Vagina (tissue), 2 donors: ENCODE measurements around the gene RBM20. TPM values are rescaled to one million over a fixed set of nuclear protein-coding genes. Genes with fewer than 3 reads are reported as not detected.

ENCODE experiments used
- DNase-seq, 2 donors: peaks; one replicate each; pipeline ENCODE4 v3.0.0-alpha.2; 2017; ENCODE audit errors: extremely low spot score in 2 of 2
- H3K27ac ChIP-seq: fragments of 200-600 bp; sonication (generic); one replicate; pipeline ENCODE4 v1.5.1; 2019
- H3K27me3 ChIP-seq: fragments of 200-600 bp; sonication (generic); one replicate; pipeline ENCODE4 v1.5.1; 2019
- H3K36me3 ChIP-seq, 2 donors: fragments of 200-600 bp; sonication (generic); one replicate each; pipeline ENCODE4 v1.5.1; 2017 to 2019
- H3K4me1 ChIP-seq: fragments of 200-600 bp; sonication (generic); one replicate; pipeline ENCODE4 v1.5.1; 2019
- H3K4me3 ChIP-seq, 2 donors: fragments of 200-600 bp; sonication (generic); 1 replicate in 1 of 2; 2 replicates in 1 of 2; pipeline ENCODE4 v1.5.1; 2016 to 2019
- H3K9me3 ChIP-seq: fragments of 200-600 bp; sonication (generic); one replicate; pipeline ENCODE4 v1.5.1; 2019
- CTCF ChIP-seq, 3 experiments: fragments of 450-650 bp in 2 of 3; fragments of 200-600 bp in 1 of 3; sonication (generic) in 1 of 3; IDR thresholded peaks; one replicate each; pipeline ENCODE4 v1.5.1; 2017 to 2019; ENCODE audit warnings: antibody characterized with exemption in 3 of 3, mild to moderate bottlenecking in 2 of 3, moderate library complexity in 2 of 3
- POLR2A ChIP-seq, 2 donors: fragments of 450-650 bp; IDR thresholded peaks; one replicate each; pipeline ENCODE4 v1.6.1; 2017; ENCODE audit warnings: antibody characterized with exemption in 2 of 2, mild to moderate bottlenecking in 2 of 2, moderate library complexity in 2 of 2
- POLR2AphosphoS5 ChIP-seq, 2 donors: sonication (generic); formaldehyde crosslinking; IDR thresholded peaks; one replicate each; pipeline ENCODE4 v1.9.0; 2017; ENCODE audit warnings: antibody characterized with exemption in 2 of 2, mild to moderate bottlenecking in 2 of 2, low read depth in 1 of 2; ENCODE audit not compliant: insufficient read depth in 1 of 2
- intact Hi-C: fragments of 100-400 bp; cut with DNase I; formaldehyde crosslinking; loops from one replicate; pipeline ENCODE4 v1.15.1; 2023
- total RNA-seq: library from RNA; depleted of rRNA; stranded (reverse); fragments of >200 nt; gene quantifications from one replicate; pipeline ENCODE4 v1.2.3, GENCODE V29; 2016

The RBM20 gene
- total RNA-seq, 1 donor from 2014 or later = 5.2 TPM

- DNase-seq = no peak
- Histone ChIP-seq H3K4me1 (no peaks in the 10 kb centered on the region), H3K36me3 (no peaks in the 10 kb centered on the region), H3K27me3 (no peaks in the 10 kb centered on the region), H3K27ac (no peak overlapping the region), H3K4me3 (no peak overlapping the region), H3K9me3 (no peaks in the 10 kb centered on the region)
- TF ChIP-seq CTCF (IDR thresholded peaks at IDR 0.05) (no peak), POLR2AphosphoS5 (IDR thresholded peaks at IDR 0.05; ENCODE audit: insufficient read depth in 1 of 2, low read depth in 1 of 2) (no peak), POLR2A (IDR thresholded peaks at IDR 0.05) (no peak)
- intact Hi-C loops = no loop called here
Observed at GRCh38 chr10:110786172-110786571, 142.0 kb downstream of the RBM20 start.

- no peak for DNase-seq
- no peaks in the 10 kb centered on the region for H3K9me3 ChIP-seq
- intact Hi-C loops = no loop called here
- H3K27me3 ChIP-seq = no peaks in the 10 kb centered on the region
- peaks cover 3% of the 10 kb centered on the region for H3K4me1 ChIP-seq
- no peak overlapping the region for H3K4me3 ChIP-seq
- no peak overlapping the region for H3K27ac ChIP-seq
- TF ChIP-seq POLR2AphosphoS5 (IDR thresholded peaks at IDR 0.05; ENCODE audit: insufficient read depth in 1 of 2, low read depth in 1 of 2) (no peak), POLR2A (IDR thresholded peaks at IDR 0.05) (no peak), CTCF (IDR thresholded peaks at IDR 0.05) (no peak)
- H3K36me3 ChIP-seq = no peaks in the 10 kb centered on the region
Observed at GRCh38 chr10:110788620-110789385, 144.7 kb downstream of the RBM20 start.

- DNase-seq = no peak
- H3K4me3 ChIP-seq = no peak overlapping the region
- intact Hi-C loops = no loop called here
- no peaks in the 10 kb centered on the region for H3K9me3 ChIP-seq
- no peak for TF ChIP-seq POLR2A (IDR thresholded peaks at IDR 0.05)
- no peak for TF ChIP-seq POLR2AphosphoS5 (IDR thresholded peaks at IDR 0.05; ENCODE audit: insufficient read depth in 1 of 2, low read depth in 1 of 2)
- TF ChIP-seq CTCF (IDR thresholded peaks at IDR 0.05) = no peak
- H3K27me3 ChIP-seq = no peaks in the 10 kb centered on the region
- H3K36me3 ChIP-seq = no peaks in the 10 kb centered on the region
- no peak overlapping the region for H3K27ac ChIP-seq
- peaks cover 11% of the 10 kb centered on the region for H3K4me1 ChIP-seq
Observed at GRCh38 chr10:110789604-110790433, 145.7 kb downstream of the RBM20 start.

GRCh38 chr10:110790913-110791506, 146.9 kb downstream of the RBM20 start:
- H3K4me1 ChIP-seq = peaks cover 11% of the 10 kb centered on the region
- H3K4me3 ChIP-seq = no peak overlapping the region
- no peaks in the 10 kb centered on the region for H3K36me3 ChIP-seq
- intact Hi-C loops = no loop called here
- TF ChIP-seq CTCF (IDR thresholded peaks at IDR 0.05) (no peak), POLR2AphosphoS5 (IDR thresholded peaks at IDR 0.05; ENCODE audit: insufficient read depth in 1 of 2, low read depth in 1 of 2) (no peak), POLR2A (IDR thresholded peaks at IDR 0.05) (no peak)
- no peaks in the 10 kb centered on the region for H3K27me3 ChIP-seq
- no peaks in the 10 kb centered on the region for H3K9me3 ChIP-seq
- DNase-seq = no peak
- H3K27ac ChIP-seq = no peak overlapping the region
